NCI-H2081 (cell line): ENCODE results near the gene RNF181.
"Not testable (repeated sequence)": the region's sequence is repeated elsewhere in the genome, so short reads cannot be mapped to it uniquely, and the experiment has no call there.

Experiments used
- DNase-seq, 2 experiments: peaks; one replicate each; lab custom pipeline; 2025; lab: John Stamatoyannopoulos, UW

RNF181 gene

DNA sequence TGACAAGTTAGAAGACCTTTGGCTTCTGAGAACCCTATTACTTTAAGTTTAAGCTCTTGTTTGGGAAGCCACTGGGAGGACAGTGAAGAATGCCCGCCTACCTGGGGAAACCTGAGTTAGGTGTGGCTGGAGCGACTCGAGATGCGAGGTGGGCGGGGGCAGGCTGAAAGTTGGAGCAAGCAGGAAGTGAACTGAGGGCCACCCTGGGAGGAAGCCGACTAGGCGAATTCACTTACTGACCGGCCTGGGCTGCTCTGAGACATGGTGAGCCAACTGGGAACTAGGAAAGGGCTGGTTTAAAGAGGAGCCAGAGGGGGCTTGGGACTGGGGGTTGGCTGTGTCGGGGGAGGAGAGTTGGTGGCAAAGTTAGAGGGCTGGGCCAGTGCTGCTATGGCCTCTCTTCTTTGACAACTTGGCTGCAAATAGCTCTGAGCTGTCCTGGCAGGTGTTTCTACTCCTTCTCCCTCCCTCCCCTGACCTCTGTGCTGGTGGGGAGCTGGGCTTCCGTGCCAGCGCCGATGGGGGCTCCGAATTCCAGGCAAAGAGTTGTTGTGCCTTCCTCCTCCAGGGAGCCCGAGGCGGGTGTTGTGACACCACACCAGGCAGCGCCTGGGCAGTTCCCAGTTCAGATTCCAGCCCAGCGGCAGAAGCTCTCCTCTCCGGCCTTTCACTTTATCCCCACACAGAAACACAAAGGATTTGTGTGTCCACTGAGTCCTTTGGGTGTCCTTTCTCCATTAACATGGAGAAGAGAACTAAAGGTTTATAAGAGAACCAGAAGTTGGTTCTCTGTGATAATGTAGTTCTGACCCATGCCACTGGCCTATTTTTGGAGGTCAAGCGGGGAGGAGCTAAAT, 17.9 kb upstream of the RNF181 start, which contains the start of gene VAMP8:
VAMP8 (plus strand) TSS at position 201 of the 857 bp plus-strand sequence; CDS start at position 262, 61 bp downstream.
- DNase-seq, result no peak

DNA sequence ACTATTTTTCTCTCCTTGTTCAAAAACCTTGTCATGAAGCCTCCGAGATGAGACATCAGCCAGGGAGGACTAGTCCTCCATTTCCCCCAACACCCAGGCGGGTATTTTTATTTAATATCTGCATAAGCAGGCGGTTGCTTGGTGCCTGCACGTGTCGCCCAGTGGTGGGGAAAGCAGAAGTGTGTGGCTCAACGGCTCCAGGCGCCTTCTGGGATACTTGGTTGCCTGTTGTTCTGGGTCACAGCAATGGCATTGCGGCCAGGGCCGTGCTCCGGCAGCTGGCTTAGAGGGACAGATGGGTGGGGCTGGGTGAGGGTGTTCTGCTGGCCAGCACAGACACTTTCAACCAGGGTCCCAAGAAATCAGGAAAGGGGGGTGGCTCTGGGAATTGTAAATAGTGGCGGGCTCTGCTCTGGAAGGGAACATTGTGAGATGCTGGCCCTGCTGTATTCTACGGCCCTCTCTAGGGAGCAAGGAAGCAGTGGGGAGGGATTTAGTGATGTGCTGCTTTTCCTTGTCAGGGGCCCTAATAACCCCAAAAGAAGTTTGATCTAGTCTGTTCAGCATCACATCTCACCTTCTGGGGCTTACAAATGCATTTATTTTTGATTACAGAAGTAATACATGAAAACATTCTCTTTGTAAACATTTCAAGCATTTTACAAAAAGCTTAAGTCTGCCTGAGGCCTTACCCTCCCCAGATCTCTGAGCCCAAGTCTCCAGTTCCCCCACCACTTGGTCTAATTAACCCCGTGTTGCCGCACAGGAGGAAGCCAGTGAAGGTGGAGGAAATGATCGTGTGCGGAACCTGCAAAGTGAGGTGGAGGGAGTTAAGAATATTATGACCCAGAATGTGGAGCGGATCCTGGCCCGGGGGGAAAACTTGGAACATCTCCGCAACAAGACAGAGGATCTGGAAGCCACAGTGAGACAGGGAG, 17.0 kb upstream of the RNF181 start:
- no peak for DNase-seq

DNA sequence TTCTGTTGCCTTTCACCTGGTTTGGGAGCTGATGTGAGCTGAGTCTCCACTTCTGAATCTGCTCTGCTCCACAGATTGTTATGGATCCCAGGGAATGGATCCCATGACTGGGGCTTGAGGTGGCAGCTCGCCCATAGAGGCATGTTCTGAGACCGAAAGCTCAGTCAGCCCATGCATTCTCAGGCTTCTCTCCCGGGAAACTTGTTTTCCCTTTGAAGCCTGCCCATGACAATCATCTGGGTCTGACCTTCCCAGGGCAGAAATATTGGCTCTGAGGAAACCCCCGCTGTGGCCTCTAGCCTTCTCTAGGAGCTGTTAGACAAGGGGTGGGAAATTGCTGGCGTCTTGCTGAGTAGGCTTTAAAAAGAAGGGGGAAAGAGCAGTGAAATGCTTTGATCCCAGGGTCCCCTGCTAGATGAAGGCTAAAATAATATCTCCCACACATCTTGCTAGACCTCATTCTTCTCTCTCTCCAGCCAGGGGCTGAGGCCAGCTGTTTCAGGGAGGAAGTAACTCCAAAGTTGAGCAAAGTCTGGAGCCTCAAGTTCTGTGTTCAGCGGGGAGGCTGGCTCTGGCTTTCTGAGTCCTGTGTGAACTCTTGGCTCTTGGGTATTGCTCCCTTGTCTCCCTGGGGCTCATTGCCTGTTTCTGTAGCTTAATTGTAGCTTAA, 16.1 kb upstream of the RNF181 start:
- DNase-seq, result no peak

DNA sequence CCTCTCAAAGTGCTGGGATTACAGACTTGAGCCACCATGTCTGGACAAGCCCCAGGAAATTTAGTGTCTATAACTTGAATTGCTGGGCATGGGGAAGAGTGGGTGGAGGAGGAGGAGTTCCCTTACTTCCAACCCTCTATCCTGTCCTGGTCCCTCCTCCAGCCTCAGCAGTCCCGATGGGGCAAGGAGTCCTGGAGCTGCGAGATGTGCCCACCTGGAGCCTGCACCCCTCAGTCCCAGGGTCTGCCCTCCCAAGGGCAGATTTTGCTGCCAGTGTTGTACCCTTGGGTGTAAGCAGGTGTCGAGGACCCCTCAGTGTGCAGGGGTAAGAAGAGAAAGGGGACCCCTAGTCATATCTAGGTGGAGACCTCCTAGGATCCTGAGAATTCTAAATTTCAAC, 15.3 kb upstream of the RNF181 start:
- no peak for DNase-seq

DNA sequence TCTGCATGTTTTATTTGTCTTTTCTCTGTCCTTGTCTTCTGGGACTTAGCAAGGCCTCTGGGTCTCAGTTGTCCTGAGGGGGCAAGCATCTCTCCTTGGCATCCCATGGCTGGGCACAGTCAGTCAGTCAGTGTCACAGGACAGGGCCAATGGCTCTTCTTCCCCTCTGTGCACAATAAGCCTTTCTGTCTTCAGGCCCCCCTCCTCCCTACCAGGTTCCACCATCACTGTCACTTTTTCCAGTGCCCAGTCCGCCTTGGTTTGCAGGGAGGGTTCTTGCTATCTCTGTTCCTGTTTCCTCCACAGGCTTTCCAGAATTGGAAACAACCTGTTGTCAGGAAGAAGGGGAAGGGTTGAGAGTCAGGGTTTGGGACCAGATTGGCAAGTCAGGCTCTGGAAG, 13.1 kb upstream of the RNF181 start:
- no peak for DNase-seq

DNA sequence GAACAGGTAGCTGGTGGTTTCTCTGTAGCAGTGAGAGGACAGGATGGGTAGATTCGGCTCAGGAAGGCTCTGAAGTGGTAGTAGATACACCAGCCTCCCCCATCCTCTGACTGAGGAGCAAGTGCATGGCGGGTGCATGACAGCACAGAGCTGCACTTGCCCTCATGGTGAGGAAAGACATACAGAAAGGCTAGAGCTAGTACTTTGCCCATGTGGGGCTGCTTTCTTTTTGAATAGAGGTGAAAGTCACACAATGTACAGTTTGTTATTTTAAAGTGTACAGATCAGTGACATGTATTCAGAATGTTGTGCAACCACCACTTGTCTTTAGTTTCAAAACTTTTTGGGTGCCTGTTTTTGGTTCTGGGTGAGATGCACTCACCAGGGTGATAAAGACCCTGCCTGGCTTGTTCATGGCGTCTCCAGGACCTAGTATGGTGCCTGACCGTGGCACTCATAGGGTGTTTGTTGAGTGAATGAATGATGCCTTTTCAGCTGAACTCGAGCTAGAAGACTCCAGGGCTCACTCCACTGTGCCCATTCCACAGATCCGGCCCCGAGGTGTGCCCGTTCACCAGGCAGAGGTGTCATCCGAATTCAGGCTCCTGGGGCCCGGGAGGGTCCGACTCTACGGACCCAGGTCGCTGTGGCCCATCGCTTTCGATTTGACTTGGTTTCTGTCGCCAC, 11.7 kb upstream of the RNF181 start:
- DNase-seq, result no peak

DNA sequence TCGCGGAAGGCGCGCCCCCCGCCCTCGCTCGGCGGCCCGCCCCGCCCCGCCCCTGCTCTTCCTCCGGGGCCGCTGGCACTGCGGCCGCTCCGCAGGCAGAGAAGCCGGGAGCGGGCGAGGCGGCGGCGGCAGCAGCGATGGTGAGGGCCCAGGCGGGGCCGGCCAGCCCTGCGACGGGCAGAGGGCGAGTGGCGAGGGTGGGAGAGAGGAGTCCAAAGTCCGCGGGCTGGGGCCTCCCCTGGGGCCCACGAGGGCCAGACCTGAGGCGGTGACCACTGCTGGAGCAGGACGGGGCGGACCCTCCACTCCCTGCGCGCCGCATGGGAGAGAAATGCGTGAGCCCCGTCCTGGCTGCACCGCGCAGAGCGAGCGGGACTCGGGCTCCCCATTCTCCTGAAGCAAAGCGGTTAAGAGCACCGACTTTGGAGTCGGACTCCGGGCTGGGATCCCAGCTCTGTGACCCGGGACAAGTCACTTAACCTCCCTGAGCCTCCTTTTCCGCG, 11.1 kb upstream of the RNF181 start, which contains the start of gene VAMP5:
VAMP5 (plus strand) TSS at position 78 of the 503 bp plus-strand sequence; CDS start at position 138, 60 bp downstream.
- no peak for DNase-seq

DNA sequence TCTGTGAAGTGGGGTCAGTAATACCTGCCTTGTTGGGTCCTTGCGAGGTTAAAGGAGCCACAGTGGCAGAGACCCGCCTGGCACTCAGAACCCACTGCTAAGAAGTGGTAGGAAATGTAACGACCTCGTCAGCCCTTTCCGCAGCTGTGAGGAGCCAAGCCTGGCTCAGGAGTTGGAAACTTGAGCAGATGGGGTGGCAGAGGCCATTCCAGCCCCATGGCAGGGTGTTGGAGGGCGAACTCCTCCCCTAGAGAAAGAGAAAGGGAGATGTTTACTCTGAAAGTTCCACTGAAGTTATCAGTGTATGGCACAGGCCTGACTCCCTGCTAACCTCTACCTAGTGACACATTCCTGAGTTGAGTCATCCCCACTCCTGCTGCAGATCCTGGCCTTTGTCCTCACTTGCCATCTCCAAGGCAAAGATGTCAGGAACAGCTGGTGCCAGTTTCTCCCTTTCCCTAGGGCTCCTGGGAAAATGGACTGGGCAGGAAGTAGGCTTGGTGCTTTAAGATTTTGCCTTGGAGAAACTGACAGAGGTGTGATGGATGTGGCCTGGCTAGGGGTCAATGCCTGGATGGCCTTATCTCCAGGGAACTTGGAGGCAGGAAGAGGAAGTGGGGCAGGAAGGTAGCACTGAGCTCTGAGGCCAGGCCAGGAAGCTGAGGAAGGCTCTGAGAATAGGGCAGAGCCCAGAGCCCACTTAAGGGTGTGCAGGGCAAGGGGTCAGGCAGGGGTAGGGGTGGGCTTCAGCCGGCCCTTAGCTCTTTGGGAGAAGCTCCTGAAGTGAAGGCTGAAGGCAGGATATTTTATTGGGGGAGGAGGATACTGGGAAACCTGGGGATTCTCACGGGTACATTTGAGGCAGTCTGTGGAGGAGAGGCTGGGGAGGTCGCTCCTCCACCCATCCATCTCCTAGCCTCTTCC, 10.4 kb upstream of the RNF181 start:
- DNase-seq, result no peak

DNA sequence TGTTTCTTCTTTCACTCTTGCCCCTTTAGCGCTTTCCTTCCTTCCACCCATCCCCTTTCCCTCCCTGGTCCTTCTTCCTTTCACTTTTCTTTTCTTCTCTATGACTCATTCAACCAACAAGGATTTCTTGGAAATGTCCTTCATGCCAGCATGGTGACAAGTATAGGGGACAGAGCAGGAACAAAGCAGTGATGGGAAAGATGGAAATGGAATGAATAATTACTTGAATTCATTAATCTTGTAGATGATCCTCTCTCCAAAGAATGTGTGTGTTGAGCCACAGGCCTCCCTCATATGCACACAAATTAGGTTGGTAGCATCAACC, 9.8 kb upstream of the RNF181 start:
- DNase-seq, result no peak

DNA sequence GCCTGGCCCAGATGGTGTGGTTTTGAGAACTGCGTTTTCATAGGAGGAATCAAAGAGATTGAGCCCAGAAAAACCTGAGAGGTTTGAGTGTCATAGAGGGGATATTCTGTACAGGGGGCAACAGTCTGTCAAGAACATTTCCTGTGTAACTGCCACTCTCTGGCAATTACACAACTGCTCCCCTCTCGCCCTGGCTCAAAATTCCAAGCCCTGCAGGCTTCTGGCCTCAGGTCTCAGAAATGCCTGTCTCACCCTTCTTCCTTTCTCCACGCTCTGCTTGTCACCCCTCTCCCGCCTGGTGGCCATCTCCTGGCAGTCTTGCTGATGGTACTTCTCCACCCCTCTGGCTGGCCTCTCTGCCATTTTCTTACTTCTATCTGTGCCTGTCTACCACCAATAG, 7.3 kb upstream of the RNF181 start:
- no peak for DNase-seq

DNA sequence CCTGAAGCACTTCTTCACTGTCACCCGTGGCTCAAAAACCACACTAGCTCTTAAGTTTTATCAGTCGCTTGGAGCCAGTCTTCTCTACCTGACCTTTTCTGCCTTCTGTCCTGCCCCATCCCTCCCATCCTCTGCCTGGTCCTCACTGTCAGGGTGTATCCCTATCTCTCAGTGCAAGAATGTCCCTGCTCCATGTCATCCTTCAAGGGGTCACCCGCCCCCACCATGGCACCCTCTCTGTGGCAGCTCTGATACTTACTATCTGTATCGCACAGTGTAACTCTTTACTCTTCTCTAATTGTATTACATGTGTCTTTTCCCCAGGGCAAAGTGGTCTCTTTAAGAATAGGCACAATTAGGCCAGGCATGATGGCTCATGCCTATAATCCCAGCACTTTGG, 6.9 kb upstream of the RNF181 start:
- DNase-seq, result no peak

DNA sequence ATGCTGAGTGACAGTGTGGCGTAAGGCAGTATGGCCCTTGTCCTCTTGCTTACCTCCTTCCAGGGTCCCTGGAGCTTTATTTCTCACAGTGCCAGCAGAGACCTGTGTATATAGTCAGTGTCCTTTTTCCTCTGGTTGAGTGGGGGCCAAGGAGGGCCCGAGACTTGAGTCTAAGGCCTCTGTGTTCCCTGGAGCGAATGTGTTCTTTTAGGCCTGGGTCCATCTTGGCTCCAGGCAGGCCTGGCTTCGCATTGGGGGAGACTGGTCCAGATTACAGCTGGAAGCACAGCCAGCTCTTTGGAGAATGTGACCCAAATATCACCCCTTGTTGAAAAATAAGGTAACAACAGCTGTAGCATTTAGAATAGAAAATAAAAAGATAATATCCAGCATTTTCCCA, 6.4 kb upstream of the RNF181 start:
- DNase-seq, result no peak

DNA sequence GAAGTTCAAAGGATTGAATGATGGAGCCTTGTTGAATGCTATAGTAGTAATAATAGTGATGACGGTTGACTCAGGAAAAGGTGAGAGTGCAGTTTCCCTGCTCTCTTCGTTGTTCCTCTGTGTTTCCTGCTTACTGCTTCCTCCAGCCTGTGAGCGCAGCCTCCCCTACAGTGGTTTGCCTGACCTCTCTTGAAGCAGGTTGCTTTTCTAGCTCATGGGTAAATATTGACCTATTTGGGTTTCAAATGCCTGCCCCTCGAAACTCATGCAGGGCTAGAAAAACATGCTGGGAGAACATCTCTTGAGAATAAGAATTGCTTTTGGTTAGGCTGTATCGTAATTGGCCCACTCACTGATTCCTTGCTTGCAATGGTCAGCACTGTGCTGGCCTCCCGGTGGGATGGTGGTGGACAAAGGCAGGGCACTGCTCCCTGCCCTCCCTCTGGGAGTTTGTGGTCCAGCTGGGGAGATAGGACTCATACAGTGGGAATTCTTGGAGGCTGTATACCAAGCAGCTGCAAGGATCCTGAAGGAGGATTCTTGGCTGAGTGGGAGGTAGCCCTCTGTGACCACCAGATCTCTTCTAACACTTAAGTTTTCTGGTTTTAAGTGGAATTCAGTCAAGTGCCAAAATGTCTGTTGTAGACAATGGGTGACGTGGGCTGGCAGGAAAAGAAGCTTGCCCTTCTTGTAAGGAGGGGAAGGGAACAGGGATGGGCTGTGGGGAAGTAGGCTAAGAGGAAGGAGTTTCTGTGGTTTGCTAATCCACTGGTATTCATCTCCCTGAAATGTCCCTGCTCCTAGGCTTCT, 5.4 kb upstream of the RNF181 start:
- DNase-seq, result no peak

DNA sequence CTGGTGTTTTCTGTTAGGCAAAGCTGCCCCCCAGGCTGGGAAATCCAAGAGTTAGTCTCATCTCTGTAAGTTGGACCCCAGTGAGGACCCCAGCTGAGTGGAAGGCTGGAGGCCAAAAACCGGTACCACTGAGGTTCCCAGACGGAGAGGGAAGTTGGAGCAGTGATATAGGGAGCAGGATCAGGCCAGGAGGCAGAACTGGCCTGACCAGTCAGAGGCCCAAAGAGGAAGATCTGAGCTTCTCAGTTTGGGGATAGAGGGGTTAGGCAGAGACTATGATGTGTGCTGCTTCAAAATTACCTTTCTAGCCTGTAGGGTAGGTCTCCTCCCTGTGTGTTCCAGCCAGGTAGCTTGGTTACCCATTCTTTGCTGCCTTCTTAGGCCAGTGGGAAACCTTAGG, 4.6 kb upstream of the RNF181 start:
- DNase-seq, result no peak

DNA sequence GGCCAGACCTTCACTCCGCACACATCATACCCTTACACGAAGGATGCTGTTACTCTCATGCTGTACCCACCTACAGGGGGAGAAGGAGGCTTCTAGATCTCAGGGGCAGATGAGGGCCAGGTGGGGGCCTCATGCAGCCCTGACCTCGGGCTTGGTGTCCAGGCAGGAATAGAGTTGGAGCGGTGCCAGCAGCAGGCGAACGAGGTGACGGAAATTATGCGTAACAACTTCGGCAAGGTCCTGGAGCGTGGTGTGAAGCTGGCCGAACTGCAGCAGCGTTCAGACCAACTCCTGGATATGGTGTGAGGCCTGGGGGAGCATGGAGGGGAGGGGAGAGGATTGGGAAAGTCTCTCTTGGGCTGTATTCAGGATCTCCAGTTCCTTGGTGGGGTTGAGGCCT, 4.0 kb upstream of the RNF181 start:
- no peak for DNase-seq

DNA sequence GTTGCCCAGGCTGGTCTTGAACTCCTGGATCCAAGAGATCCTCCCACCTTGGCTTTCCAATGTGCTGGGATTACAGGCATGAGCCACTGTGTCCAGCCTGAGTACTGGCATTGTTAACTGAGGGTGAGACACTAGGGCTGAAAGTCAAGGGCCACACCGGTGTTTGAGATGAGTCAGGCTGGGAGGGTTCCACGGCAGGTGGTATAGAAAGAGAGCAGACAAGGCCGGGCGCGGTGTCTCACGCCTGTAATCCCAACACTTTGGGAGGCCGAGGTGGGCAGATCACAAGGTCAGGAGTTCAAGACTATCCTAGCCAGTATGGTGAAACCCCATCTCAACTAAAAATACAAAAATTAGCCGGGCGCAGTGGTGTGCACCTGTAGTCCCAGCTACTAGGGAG, 3.2 kb upstream of the RNF181 start:
- DNase-seq, result not testable (repeated sequence)

DNA sequence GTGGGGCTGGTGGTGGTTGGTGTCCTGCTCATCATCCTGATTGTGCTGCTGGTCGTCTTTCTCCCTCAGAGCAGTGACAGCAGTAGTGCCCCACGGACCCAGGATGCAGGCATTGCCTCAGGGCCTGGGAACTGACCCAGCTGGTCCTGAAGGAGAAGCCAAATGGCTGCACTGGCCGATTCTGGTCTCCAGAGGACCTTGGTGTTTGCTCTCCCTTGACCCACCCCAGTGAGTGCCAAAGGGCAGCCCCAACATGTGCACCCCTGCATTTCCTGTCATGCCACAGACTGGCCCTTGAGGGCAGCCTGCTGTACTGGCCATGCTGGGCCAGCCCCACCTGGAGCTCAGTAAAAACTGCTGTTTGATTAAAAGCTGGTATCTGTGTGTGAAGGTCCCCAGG, 2.5 kb upstream of the RNF181 start:
- no peak for DNase-seq

DNA sequence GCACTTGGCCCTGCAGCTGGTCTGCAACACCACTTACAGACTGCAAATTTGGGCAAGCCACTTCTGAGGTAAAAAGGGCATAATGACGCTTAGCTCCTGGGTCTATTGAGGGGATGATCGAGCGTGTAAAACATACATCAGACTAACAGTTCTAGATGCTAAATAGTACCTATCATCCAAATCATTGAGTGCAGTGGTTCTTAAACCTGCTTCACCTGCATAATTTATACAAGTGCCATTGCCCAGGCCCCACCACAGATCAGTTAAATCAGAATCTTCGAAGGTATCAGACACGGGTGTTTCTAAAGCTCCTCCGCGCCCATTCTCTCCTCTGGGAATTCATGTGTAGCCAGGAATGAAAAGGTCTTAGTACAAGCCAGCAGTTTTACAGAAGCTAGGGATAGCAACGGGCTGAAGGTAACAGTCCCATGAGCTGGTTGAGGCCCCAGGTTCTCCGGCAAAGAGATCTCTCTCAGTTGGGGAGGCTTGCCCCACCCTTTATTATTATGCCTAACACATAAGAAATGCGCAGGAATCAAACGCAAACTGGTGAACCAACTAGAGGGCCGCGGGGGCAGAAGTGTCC, 737 bp upstream of the RNF181 start:
- no peak for DNase-seq

DNA sequence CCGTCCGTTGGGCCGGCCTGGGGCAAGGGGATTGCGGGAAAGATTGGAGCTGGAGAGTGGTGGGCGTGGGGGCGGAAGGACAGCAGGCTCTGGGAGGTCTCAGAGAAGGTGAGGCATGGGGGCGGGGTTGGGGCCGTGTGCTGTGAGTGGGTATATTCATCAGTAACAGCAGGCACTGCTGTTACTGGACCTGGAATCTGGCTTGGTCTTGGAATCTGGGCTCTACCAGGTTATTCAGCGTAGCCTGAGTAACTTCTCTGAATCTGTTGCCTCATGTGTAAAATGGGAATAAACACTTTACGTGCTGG, 435 bp downstream of the RNF181 start:
- DNase-seq, result no peak
